HG03060 (cell line): ENCODE results near the gene SOX8.
"Not testable (repeated sequence)": the region's sequence is repeated elsewhere in the genome, so short reads cannot be mapped to it uniquely, and the experiment has no call there.

Experiments used
- ATAC-seq: cut with Tn5 transposase; IDR thresholded peaks from one replicate; pipeline ENCODE4 v1.9.1; 2021; ENCODE audit warnings: low read depth, moderate number of reproducible peaks; ENCODE audit not compliant: unreplicated experiment

Gene SOX8

DNA sequence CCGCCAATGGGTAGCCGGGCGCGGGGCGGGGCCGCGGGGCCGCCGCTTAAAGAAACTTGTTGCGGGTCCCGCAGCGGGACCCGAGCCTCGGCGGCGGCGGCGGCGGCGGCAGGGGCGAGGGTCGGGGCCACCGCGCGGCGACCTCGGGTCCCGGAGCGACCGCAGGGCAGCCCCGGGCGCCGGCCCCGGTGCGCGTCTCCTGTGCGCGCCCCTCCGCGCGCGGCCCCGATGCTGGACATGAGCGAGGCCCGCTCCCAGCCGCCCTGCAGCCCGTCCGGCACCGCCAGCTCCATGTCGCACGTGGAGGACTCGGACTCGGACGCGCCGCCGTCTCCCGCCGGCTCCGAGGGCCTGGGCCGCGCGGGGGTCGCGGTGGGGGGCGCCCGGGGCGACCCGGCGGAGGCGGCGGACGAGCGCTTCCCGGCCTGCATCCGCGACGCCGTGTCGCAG is at the start of gene SOX8:
SOX8 (plus strand) TSS at position 76 of the 450 bp plus-strand sequence; CDS start at position 229, 153 bp downstream.
- no peak for ATAC-seq

GRCh38 chr16:932831-933330 is 48.7 kb upstream of the SOX8 start:
- no peak for ATAC-seq

DNA sequence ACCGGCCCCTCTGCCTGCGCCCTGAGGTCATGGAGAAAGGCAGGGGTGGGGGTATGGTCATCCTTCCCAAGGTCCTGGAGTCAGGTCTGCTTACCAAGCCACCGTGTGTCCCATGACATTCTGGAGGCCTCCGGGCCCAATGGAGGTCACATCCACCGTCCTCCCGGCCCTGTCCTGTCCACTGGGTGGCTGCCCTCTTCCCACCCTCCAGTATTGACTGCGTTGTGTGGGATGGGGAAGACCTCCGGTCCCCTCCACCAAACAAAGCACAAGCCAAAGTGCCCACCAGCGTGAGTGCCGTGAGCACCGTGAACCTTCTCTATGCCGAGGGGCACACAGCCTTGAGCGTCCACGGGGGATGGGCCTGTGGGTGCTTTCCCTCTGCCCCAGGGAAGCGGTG is 48.0 kb upstream of the SOX8 start:
- no peak for ATAC-seq

GRCh38 chr16:934178-934577 is 47.4 kb upstream of the SOX8 start:
- no peak for ATAC-seq

DNA sequence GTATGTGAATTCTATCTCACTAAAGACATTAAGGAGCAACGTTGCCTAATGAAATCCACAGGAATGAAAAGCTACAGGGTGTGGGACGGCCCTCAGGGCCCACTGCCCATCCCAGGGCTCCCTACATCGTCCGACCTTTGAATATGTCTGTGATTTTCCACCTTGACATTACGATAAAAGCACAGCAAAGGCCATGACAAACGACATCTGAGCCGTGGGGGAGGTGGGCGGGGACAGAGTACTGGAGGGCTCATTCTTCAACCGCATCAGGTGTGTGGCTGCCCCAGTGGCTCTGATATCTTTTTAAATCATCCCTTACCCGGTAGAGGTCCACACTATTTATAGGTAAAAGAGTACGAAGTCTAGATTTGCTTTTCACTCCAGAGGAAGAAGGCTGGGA is 45.9 kb upstream of the SOX8 start:
- no peak for ATAC-seq

- no peak for ATAC-seq
Observed at GRCh38 chr16:937311-937710, 44.3 kb upstream of the SOX8 start.

- ATAC-seq = no peak
Observed at GRCh38 chr16:937723-938122, 43.8 kb upstream of the SOX8 start.

- no peak for ATAC-seq
Observed at GRCh38 chr16:938136-938535, 43.4 kb upstream of the SOX8 start.

GRCh38 chr16:938752-939151 is 42.8 kb upstream of the SOX8 start:
- ATAC-seq = no peak

- ATAC-seq = no peak
Observed at GRCh38 chr16:939311-939710, 42.3 kb upstream of the SOX8 start.

DNA sequence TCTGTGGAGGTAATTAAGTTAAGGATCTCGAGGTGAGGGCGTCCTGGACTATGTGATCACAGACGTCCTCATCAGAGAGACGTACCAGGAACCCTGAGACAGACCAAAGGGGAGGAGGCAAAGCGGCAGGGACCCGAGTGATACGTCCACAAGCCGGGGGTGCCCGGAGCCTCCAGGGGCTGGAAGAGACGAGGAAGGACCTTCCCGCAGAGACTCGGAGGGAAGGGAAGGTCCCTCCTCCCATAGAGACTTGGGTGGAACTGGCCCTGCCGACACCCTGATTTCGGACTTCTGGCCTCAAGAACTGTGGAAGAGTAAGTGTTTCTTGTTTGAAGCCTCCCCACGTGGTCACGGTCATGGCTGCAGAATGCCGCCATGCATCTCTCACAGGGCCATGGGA is 41.6 kb upstream of the SOX8 start:
- no peak for ATAC-seq

DNA sequence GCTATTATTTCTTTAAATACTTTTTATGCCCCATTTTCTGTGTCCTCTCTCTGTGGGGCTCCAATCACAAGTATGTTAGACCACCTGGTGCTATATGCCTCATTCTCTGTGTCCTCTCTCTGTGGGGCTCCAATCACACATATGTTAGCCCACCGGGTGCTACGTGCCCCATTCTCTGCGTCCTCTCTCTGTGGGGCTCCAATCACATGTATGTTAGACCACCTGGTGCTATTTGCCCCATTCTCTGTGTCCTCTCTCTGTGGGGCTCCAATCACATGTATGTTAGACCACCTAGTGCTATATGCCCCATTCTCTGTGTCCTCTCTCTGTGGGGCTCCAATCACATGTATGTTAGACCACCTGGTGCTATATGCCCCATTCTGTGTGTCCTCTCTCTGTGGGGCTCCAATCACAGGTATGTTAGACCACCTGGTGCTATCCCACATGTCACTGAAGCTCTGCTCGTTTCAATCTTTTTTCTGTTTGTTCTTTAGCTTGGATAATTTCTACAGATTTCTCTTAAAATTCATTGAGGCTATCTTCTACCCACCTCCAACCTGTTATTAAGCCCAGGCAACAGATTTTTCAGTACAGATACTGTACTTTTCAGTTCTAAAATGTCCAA is 39.0 kb upstream of the SOX8 start:
- no peak for ATAC-seq

GRCh38 chr16:943971-944370 is 37.6 kb upstream of the SOX8 start:
- ATAC-seq = no peak

GRCh38 chr16:945271-946047 is 36.1 kb upstream of the SOX8 start:
- ATAC-seq = no peak

GRCh38 chr16:946048-946395 is 35.5 kb upstream of the SOX8 start:
- no peak for ATAC-seq

GRCh38 chr16:947255-947921 is 34.2 kb upstream of the SOX8 start:
- no peak for ATAC-seq

DNA sequence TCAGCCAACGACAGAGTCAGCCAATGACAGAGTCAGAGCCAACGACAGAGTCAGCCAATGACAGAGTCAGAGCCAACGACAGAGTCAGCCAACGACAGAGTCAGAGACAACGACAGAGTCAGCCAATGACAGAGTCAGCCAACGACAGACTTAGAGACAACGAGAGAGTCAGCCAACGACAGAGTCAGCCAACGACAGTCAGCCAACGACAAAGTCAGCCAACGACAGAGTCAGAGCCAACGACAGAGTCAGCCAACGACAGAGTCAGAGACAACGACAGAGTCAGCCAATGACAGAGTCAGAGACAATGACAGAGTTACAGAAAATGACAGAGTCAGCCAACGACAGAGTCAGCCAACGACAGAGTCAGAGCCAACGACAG is 33.7 kb upstream of the SOX8 start:
- not testable (repeated sequence) for ATAC-seq

- not testable (repeated sequence) for ATAC-seq
Observed at GRCh38 chr16:948767-949166, 32.8 kb upstream of the SOX8 start.

- ATAC-seq = not testable (repeated sequence)
Observed at GRCh38 chr16:950733-951573, 30.6 kb upstream of the SOX8 start.

- ATAC-seq = no peak
Observed at GRCh38 chr16:951660-952301, 29.8 kb upstream of the SOX8 start.
